Measurements from ENCODE around the gene GLT1D1.
A peak's percentile ranks its signal among the peaks of the same experiment; 100 is the strongest.

GLT1D1 gene

DNA sequence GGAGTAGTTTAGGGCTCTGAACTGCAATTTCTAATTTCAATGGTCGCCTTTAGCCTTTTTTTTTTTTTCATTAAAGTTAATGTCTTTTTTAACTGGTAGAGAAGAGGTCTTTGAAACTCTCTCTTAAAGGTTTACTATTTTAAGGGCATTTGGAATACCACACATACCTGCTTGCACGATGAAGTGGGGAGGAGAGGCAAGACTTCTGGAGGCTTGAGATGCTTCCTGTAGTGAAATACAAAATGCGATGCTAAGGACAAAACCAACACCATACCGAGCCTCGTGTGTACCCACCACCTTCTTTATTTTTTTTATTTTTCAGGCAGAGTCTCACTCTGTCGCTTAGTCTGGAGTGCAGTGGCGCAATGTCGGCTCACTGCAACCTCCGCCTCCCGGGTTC is 57.4 kb downstream of the GLT1D1 start:
- DNase-seq (ENCODE audit: low spot score), result no peak
- in situ Hi-C loops (cut with MboI; ENCODE audit: low sequenced_read_pairs, unreplicated experiment), result no loop called here

DNA sequence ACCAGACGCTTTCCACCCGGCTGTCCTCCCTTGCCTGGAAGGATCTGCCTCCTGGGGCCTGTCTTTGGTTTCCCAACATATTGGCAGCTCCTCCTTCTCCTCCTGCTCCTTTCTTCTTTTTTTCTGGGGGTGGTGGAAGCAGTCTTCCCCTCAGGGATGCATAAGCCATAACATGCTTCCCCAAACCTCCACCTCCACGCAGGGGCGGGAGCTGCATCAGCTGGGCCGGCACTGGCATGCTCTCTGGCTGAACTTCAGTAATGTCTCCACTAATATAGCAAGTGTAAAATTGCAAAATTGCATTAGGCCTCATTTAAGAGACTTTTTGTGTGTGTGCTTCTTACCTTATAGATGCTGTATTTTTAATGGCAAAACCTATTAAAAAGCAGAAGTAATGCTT is 58.6 kb downstream of the GLT1D1 start:
- DNase-seq (ENCODE audit: low spot score), result no peak
- TF ChIP-seq, protein P1, sequence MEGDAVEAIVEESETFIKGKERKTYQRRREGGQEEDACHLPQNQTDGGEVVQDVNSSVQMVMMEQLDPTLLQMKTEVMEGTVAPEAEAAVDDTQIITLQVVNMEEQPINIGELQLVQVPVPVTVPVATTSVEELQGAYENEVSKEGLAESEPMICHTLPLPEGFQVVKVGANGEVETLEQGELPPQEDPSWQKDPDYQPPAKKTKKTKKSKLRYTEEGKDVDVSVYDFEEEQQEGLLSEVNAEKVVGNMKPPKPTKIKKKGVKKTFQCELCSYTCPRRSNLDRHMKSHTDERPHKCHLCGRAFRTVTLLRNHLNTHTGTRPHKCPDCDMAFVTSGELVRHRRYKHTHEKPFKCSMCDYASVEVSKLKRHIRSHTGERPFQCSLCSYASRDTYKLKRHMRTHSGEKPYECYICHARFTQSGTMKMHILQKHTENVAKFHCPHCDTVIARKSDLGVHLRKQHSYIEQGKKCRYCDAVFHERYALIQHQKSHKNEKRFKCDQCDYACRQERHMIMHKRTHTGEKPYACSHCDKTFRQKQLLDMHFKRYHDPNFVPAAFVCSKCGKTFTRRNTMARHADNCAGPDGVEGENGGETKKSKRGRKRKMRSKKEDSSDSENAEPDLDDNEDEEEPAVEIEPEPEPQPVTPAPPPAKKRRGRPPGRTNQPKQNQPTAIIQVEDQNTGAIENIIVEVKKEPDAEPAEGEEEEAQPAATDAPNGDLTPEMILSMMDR (IDR thresholded peaks at IDR 0.05; ENCODE audit: borderline replicate concordance, control extremely low read depth, extremely low read depth, insufficient read depth, missing control alignments), result no peak
- in situ Hi-C loops (cut with MboI; ENCODE audit: low sequenced_read_pairs, unreplicated experiment), result no loop called here

More for the DNA sequence above, 57.4 kb downstream of the GLT1D1 start:
- TF ChIP-seq, protein P1 (IDR thresholded peaks at IDR 0.05; ENCODE audit: borderline replicate concordance, control extremely low read depth, extremely low read depth, insufficient read depth, missing control alignments), result no peak

DNA sequence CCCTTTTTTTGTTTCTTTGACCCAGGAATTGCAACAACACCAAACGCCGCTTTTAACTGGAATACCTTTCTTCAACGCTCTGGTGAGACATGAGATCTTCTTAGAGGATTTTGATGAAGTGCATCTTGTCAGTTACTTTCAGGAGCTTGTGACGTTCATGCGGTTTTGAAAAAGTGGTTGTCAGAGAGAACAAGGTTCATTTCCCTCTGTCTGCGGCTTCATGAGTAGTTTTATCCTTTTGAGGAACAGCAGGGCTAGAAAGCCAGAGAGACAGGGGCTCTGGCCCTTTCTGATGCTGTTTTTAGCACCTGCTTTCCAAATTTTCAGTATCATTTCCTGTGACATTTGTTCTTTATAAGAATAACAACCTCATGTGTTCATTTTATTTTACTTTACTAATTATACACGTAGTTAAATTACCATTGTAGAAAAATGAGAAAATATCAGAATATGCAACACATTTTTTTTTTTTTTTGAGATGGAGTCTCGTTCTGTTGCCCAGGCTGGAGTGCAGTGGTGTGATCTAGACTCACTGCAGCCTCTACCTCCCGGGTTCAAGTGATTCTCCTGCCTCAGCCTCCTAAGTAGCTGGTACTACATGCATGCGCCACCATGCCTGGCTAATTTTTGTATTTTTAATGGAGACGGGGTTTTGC is 61.8 kb downstream of the GLT1D1 start:
- in situ Hi-C loops (cut with MboI; ENCODE audit: low sequenced_read_pairs, unreplicated experiment), result no loop called here
- peak; percentile 73 for DNase-seq (ENCODE audit: low spot score)
- TF ChIP-seq, protein P1 (IDR thresholded peaks at IDR 0.05; ENCODE audit: borderline replicate concordance, control extremely low read depth, extremely low read depth, insufficient read depth, missing control alignments), result no peak

DNA sequence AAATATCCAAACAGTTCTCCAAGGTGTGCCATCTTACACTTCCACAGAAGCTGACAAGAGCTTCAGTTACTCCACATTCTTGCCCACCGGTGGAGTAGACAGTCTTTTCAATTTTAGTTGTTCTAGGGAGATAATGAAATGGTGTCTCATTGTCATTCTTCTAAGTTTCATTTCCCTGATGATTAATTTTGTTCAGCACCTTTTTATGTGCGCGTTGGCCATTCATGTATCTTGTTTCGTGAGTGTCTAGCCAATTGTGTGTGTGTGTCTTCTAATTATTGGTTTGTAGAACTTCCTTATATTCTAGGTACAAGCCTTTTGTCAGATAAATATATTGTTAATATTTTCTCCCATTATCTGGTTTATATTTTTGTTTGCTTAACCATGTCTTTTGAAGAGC is 63.1 kb downstream of the GLT1D1 start:
- in situ Hi-C loops (cut with MboI; ENCODE audit: low sequenced_read_pairs, unreplicated experiment), result no loop called here
- TF ChIP-seq, protein P1 (IDR thresholded peaks at IDR 0.05; ENCODE audit: borderline replicate concordance, control extremely low read depth, extremely low read depth, insufficient read depth, missing control alignments), result no peak
- no peak for DNase-seq (ENCODE audit: low spot score)

DNA sequence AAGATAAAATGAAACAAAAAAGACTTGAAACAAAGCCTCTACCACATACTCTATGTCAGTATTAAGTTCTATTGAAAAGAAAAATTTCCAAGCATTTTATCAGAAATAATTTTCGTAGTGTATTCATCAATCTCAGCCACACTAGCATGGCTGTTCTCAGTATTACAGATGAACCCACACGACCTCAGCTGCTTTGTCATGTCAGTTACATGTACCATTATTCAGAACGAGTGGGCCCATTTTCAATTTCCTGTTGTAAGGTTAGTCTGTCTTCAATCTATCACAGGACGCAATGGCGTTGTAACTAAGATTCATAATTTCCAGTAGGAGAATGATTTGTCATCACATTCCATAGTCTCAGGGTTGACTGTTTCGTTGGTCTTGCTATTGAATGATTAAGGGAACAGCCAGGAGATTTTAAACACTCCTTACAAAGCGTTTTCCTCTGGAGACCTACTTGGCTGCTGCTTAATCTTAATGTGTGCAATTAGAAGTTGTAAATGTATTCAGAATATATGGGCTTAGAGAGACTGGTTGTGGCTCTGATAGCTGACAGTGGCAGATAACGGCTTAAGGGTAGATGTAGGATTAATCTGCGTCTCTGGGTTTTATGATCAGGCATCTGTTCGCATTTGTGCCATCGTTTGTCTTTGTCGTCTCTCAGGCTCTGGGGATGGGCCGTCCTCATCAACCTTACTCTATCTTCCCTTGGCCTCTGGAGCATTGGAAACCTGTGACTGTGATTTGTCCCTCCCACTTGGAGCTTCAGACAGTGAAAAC is 65.4 kb downstream of the GLT1D1 start:
- DNase-seq (ENCODE audit: low spot score), result no peak
- in situ Hi-C loops (cut with MboI; ENCODE audit: low sequenced_read_pairs, unreplicated experiment), result no loop called here
- TF ChIP-seq, protein P1 (IDR thresholded peaks at IDR 0.05; ENCODE audit: borderline replicate concordance, control extremely low read depth, extremely low read depth, insufficient read depth, missing control alignments), result no peak

DNA sequence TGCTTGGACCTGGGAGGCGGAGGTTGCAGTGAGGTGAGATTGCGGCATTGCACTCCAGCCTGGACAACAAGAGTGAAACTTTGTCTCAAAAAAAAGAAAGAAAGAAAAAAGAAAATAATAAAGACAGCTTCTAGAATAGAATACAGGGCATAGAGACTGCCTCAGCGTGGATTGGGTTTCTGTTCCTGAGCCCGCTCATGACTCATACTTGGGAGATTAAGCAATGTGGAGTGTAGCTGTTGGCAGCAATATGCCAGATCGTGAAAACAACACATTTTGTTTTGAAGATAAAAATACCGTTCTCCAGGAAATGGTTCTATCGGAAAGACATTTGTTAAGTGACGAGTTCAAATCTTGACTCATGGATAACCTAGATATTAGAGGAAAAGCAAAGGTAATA is 67.2 kb downstream of the GLT1D1 start:
- in situ Hi-C loops (cut with MboI; ENCODE audit: low sequenced_read_pairs, unreplicated experiment), result no loop called here
- DNase-seq (ENCODE audit: low spot score), result no peak

More for the DNA sequence above, 67.2 kb downstream of the GLT1D1 start:
- TF ChIP-seq, protein P1 (IDR thresholded peaks at IDR 0.05; ENCODE audit: borderline replicate concordance, control extremely low read depth, extremely low read depth, insufficient read depth, missing control alignments), result no peak
